ENCODE measurements around the gene ATOH8. TPM values are rescaled to one million over a fixed set of nuclear protein-coding genes. Genes with fewer than 3 reads are reported as not detected.
"Not testable (repeated sequence)": the region's sequence is repeated elsewhere in the genome, so short reads cannot be mapped to it uniquely, and the experiment has no call there.

ATOH8 gene
- total and polyA plus RNA-seq, 2 donors (not counting 3 experiments of a cell fraction or from before 2014, with no cell fraction given): 10.3 to 12.8 TPM

DNA sequence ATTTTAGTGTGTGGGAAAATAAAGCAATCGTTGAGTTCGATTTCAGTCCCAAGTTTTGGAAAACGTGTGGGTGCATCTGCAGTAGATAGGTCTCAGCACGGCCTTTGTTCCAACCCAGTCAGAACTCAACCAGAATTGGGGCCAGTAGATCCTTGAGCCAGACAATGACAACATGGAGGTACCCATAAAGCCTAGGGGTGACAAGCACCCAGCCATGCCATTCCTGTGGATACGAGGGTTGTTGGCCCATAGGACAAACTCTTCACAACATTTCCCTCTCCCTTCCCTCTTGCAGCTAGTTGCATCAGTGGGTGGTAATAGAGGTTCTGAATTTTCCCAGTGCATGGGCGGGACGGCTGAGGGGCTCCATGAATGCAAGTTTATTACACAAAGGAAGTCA is 74.9 kb downstream of the ATOH8 start:
- dilution Hi-C loops (cut with MboI; ENCODE audit: extremely low pct_ligation_motif_present, low sequenced_read_pairs): no loop called here
- POLR2A ChIA-PET: no interaction called here

DNA sequence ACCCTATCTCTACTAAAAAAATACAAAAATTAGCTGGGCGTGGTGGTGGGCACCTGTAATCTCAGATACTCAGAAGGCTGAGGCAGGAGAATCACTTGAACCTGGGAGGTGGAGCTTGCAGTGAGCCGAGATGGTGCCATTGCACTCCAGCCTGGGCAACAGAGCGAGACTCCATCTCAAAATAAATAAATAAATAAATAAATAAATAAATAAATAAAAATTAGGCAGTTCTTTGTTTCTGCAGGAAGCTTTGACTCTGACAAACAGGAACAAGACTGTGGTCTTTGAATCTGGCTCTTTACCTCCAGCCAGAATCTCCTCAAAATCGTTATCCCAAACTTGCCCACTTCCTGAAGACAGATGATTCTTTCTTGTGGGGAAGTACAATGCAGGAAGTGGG is 75.6 kb downstream of the ATOH8 start:
- H3K9ac ChIP-seq (replicated peaks; ENCODE audit: extremely low read depth, insufficient read depth, low read length); POLR2A ChIA-PET; H3K4me2 ChIP-seq (ENCODE audit: insufficient read depth, low read length); dilution Hi-C loops (cut with MboI; ENCODE audit: extremely low pct_ligation_motif_present, low sequenced_read_pairs); H3K9me3 ChIP-seq (replicated peaks; ENCODE audit: control insufficient read depth, insufficient read depth, low read length); H3K36me3 ChIP-seq (ENCODE audit: control insufficient read depth in 2 of 2, extremely low read depth in 1 of 2, insufficient read depth in 2 of 2, low read length in 2 of 2); H3K4me3 ChIP-seq (replicated peaks in 1 of 3; ENCODE audit: insufficient read depth in 1 of 3, low read depth in 1 of 3, low read length in 3 of 3); FAIRE-seq; BruUV-seq (replicated peaks); H3K9me1 ChIP-seq (replicated peaks; ENCODE audit: control insufficient read depth, extremely low read depth, insufficient read depth, low read length); H3K4me1 ChIP-seq (ENCODE audit: control insufficient read depth, extremely low read depth, insufficient read depth, low read length); H3K79me2 ChIP-seq (ENCODE audit: control insufficient read depth, insufficient read depth, low read length); intact Hi-C loops (cut with micrococcal nuclease); DNase-seq (ENCODE audit: low read depth, low spot score); H3K27me3 ChIP-seq (ENCODE audit: control insufficient read depth in 2 of 2, insufficient read depth in 2 of 2, low read length in 2 of 2); H4K20me1 ChIP-seq (replicated peaks; ENCODE audit: control insufficient read depth, extremely low read depth, insufficient read depth, low read length); H3K27ac ChIP-seq (ENCODE audit: insufficient read depth, low read depth, low read length); H2AFZ ChIP-seq (ENCODE audit: low read depth, low read length): not testable (repeated sequence)
- CTCF ChIA-PET: interaction anchor here (2.0 to 12.5 kb wide), 5 partner anchors 59 to 251 kb away, joined by 7 to 541 read pairs (median 36); partner anchors contain the start of gene ST3GAL5

More for the DNA sequence above, 74.9 kb downstream of the ATOH8 start:
- no TSS peak for BruUV-seq (replicated peaks)
- H3K9ac ChIP-seq (replicated peaks; ENCODE audit: extremely low read depth, insufficient read depth, low read length): no peak overlapping the region
- CTCF ChIA-PET: interaction anchor here (2.0 to 12.5 kb wide), 5 partner anchors 60 to 252 kb away, joined by 7 to 541 read pairs (median 36); partner anchors contain the start of gene ST3GAL5
- intact Hi-C loops (cut with micrococcal nuclease): no loop called here
- no peaks in the 10 kb centered on the region for H3K36me3 ChIP-seq (ENCODE audit: control insufficient read depth in 2 of 2, extremely low read depth in 1 of 2, insufficient read depth in 2 of 2, low read length in 2 of 2)
- TF ChIP-seq MYC (IDR thresholded peaks at IDR 0.05; ENCODE audit: low read depth, low read length): no peak
- no peak for TF ChIP-seq EZH2 (IDR thresholded peaks at IDR 0.05; ENCODE audit: borderline replicate concordance, low read depth, low read length, severe bottlenecking)
- no peak for TF ChIP-seq FOS (IDR thresholded peaks at IDR 0.05; ENCODE audit: borderline replicate concordance, insufficient read depth, low read length)
- TF ChIP-seq JUN (IDR thresholded peaks at IDR 0.05; ENCODE audit: borderline replicate concordance, insufficient read depth, insufficient read length, low read depth): no peak
- TF ChIP-seq POLR2AphosphoS5 (IDR thresholded peaks at IDR 0.05; ENCODE audit: insufficient read depth, low read depth, low read length): no peak
- no peak for TF ChIP-seq POLR2A (IDR thresholded peaks at IDR 0.05; ENCODE audit: low read depth, low read length)
- TF ChIP-seq, protein P1, sequence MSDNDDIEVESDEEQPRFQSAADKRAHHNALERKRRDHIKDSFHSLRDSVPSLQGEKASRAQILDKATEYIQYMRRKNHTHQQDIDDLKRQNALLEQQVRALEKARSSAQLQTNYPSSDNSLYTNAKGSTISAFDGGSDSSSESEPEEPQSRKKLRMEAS (IDR thresholded peaks at IDR 0.05; ENCODE audit: insufficient read depth, insufficient read length): no peak
- no peak for TF ChIP-seq GATA2 (IDR thresholded peaks at IDR 0.05; ENCODE audit: insufficient read depth, insufficient read length, low read depth, low read length)
- TF ChIP-seq, protein P2, sequence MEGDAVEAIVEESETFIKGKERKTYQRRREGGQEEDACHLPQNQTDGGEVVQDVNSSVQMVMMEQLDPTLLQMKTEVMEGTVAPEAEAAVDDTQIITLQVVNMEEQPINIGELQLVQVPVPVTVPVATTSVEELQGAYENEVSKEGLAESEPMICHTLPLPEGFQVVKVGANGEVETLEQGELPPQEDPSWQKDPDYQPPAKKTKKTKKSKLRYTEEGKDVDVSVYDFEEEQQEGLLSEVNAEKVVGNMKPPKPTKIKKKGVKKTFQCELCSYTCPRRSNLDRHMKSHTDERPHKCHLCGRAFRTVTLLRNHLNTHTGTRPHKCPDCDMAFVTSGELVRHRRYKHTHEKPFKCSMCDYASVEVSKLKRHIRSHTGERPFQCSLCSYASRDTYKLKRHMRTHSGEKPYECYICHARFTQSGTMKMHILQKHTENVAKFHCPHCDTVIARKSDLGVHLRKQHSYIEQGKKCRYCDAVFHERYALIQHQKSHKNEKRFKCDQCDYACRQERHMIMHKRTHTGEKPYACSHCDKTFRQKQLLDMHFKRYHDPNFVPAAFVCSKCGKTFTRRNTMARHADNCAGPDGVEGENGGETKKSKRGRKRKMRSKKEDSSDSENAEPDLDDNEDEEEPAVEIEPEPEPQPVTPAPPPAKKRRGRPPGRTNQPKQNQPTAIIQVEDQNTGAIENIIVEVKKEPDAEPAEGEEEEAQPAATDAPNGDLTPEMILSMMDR (IDR thresholded peaks at IDR 0.05; ENCODE audit: extremely low read depth in 1 of 2, insufficient read depth in 1 of 2, low read depth in 1 of 2, low read length in 2 of 2): no peak
- no peak overlapping the region for H3K27ac ChIP-seq (ENCODE audit: insufficient read depth, low read depth, low read length)
- H4K20me1 ChIP-seq (replicated peaks; ENCODE audit: control insufficient read depth, extremely low read depth, insufficient read depth, low read length): no peaks in the 10 kb centered on the region
- H3K4me1 ChIP-seq (ENCODE audit: control insufficient read depth, extremely low read depth, insufficient read depth, low read length): no peaks in the 10 kb centered on the region
- no peaks in the 10 kb centered on the region for H3K79me2 ChIP-seq (ENCODE audit: control insufficient read depth, insufficient read depth, low read length)
- no peaks in the 10 kb centered on the region for H3K9me3 ChIP-seq (replicated peaks; ENCODE audit: control insufficient read depth, insufficient read depth, low read length)
- peaks cover 0 to 2% of the 10 kb centered on the region in 2 experiments for H3K27me3 ChIP-seq (ENCODE audit: control insufficient read depth in 2 of 2, insufficient read depth in 2 of 2, low read length in 2 of 2)
- no peaks in the 10 kb centered on the region for H3K9me1 ChIP-seq (replicated peaks; ENCODE audit: control insufficient read depth, extremely low read depth, insufficient read depth, low read length)
- no peak overlapping the region for H2AFZ ChIP-seq (ENCODE audit: low read depth, low read length)
- no peak overlapping the region for H3K4me3 ChIP-seq (replicated peaks in 1 of 3; ENCODE audit: insufficient read depth in 1 of 3, low read depth in 1 of 3, low read length in 3 of 3)
- no peak for DNase-seq (ENCODE audit: low read depth, low spot score)
- H3K4me2 ChIP-seq (ENCODE audit: insufficient read depth, low read length): no peak overlapping the region
- no peak for FAIRE-seq

Measured in endothelial cell of umbilical vein (primary cell).